Mucosa of descending colon (tissue), 3 donors: ENCODE data around the gene IL3RA. TPM values are rescaled to one million over a fixed set of nuclear protein-coding genes. Genes with fewer than 3 reads are reported as not detected.

Experiments
- ATAC-seq: fragments of 200-7000 bp; cut with Tn5 transposase; one replicate; pipeline ENCODE4 v1.9.1; 2020; ENCODE audit warnings: mild to moderate bottlenecking, moderate library complexity
- DNase-seq, 3 donors: peaks; one replicate each; pipeline ENCODE4 v3.0.0-alpha.2; 2020
- H3K36me3 ChIP-seq: fragments of 200-600 bp; one replicate; pipeline ENCODE4 v1.8.0; 2021; ENCODE audit warnings: low read depth, mild to moderate bottlenecking
- H3K4me1 ChIP-seq: fragments of 200-600 bp; one replicate; pipeline ENCODE4 v1.8.0; 2021; ENCODE audit warnings: low read depth, mild to moderate bottlenecking
- H3K4me3 ChIP-seq: fragments of 200-600 bp; one replicate; pipeline ENCODE4 v1.8.0; 2021; ENCODE audit warnings: mild to moderate bottlenecking
- H3K9me3 ChIP-seq: fragments of 200-600 bp; one replicate; pipeline ENCODE4 v1.8.0; 2021; ENCODE audit warnings: mild to moderate bottlenecking
- CTCF ChIP-seq: fragments of 200-600 bp; IDR thresholded peaks from one replicate; pipeline ENCODE4 v1.8.0; 2022; ENCODE audit warnings: antibody characterized with exemption, mild to moderate bottlenecking
- intact Hi-C, 2 donors: fragments of 100-400 bp; cut with DNase I in 1 of 2; cut with micrococcal nuclease in 1 of 2; formaldehyde crosslinking; loops; one replicate each; pipeline versions ENCODE4 v1.11.0 to v1.11.1; 2022; cut with DNase I, micrococcal nuclease
- total RNA-seq, 3 donors: library from RNA; stranded (reverse); fragmentation: NEBNext Ultra II Directional in 2 of 3; extraction: Animal tissue kit (Norgen Biotek cat#: 25700) in 2 of 3; gene quantifications; one replicate each; pipeline versions ENCODE4 v1.2.1 to v1.2.4, GENCODE V29; 2021 to 2023
- donor health status: DM: no; HTN: no; CAD: no; lungs with moderate emphysema.
- donor health status: DM: no; HTN: no; CAD: no.
- donor health status: DM: no; HTN: yes; CAD: no.

IL3RA gene
- total RNA-seq, 3 donors from 2014 or later, result 6.3 to 11.6 (median 8.5) TPM

GRCh38 chrX:1354036-1355019, 17.7 kb downstream of the IL3RA start:
- DNase-seq (peak in 1 of 3 donors; percentile 27), ATAC-seq (no peak)
- H3K36me3 ChIP-seq, result no peaks in the 10 kb centered on the region
- no peak overlapping the region for H3K4me3 ChIP-seq
- intact Hi-C loops, result no loop called here
- no peaks in the 10 kb centered on the region for H3K4me1 ChIP-seq
- no peak for TF ChIP-seq CTCF
- peaks cover 9% of the 10 kb centered on the region for H3K9me3 ChIP-seq

DNA sequence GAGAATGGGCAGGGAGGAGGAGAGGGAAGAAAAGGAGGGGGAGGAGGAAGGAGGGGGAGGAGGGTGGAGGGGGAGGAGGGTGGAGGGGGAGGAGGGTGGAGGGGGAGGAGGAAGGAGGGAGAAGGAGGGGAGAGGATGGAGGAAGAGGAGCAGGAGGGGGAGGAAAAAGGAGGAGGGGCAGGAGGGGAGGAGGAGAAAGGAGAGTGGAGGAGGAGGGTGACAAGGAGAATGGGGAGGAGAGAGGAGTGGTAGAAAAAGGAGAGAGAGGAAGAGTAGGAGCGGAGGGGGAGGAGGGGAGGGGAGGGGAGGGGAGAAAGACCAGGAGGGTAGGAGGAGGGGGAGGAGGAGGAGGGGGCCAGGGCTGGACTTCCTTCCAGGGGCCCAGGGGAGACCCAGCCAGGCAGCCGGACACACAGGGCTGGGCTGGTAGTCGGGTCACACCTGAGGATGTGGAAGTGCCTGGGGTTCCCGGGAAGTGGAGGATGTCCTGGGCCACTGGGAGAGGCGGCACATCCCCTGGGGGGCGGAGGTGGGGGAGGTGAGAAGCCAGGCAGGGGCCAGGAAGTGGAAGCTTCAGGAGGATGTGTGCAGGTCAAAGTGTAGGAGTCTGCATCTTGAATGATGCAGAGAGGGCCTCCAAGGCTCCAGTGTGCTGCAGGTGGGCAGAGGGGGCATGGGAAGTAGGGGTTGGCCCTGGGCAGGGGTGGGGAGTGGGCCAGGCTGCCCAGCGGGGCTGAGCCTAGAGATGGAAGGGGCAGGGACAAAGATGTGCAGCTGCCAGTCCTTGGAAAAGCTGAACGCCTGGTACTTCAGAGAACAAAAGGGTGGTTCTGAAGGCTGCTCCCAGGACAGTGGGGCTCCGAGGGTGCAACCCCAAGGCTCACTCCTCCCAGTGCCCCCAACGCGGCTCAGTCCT, 18.8 kb downstream of the IL3RA start:
- Histone ChIP-seq H3K4me1 (no peaks in the 10 kb centered on the region), H3K4me3 (no peak overlapping the region), H3K36me3 (no peaks in the 10 kb centered on the region), H3K9me3 (peaks cover 9% of the 10 kb centered on the region)
- no peak for ATAC-seq
- peak in 1 of 3 donors; percentile 28 for DNase-seq
- intact Hi-C loops, result no loop called here
- no peak for TF ChIP-seq CTCF

DNA sequence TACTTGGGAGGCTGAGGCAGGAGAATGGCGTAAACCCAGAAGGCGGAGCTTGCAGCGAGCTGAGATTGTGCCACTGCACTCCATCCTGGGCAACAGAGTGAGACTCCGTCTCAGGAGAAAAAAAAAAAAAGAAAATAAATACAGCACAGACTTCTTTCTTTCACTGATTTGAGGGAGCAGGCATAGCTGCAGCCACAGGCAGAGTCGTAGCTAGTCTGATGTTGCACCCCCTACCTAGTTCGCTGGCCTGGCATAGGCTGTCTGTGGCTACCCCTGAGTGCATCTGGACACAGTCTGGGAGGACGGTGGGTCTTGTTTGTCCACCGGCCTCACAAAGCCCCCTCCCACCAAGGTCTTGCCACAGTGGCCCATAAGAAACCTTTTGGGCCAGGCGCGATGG, 21.4 kb downstream of the IL3RA start:
- H3K36me3 ChIP-seq, result no peaks in the 10 kb centered on the region
- DNase-seq, result peak in 1 of 3 donors; percentile 10
- no peak for ATAC-seq
- intact Hi-C loops, result no loop called here
- H3K4me1 ChIP-seq, result no peaks in the 10 kb centered on the region
- no peak overlapping the region for H3K4me3 ChIP-seq
- H3K9me3 ChIP-seq, result peaks cover 9% of the 10 kb centered on the region
- no peak for TF ChIP-seq CTCF

DNA sequence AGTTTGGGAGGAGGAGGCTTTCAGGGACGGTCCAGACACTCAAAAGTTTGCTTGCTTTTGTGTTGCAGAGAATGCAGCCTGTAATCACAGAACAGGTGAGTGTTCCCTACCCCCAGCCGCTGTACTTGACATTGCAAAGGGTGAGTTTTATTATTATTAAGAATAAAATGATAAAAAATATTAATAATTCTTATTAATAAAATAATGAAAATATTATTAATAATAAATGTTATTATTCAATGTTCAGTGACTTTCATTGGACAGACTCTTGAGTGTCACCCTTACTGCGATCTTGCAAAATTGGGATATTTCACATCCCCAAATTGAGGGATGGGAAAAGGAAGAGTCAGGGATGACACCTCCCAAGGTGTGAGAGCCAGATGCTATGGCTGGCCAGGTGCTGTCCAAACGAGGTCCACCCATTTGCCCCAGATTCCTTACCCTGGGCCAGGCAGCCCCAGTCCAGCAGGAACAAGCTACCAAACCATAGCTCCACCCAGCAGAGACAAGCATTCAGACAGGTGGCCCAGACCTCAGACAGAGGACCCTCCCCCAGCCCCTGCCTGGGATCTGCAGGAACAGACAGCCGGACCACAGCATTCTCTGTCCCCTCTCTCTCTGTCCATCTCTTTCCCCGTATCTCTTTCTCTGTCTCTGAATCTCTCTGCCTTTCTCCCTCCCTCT, 22.4 kb downstream of the IL3RA start:
- ATAC-seq (no peak), DNase-seq (peak in 1 of 3 donors; percentile 5)
- no peaks in the 10 kb centered on the region for H3K36me3 ChIP-seq
- intact Hi-C loops, result no loop called here
- no peaks in the 10 kb centered on the region for H3K4me1 ChIP-seq
- peaks cover 9% of the 10 kb centered on the region for H3K9me3 ChIP-seq
- TF ChIP-seq CTCF, result no peak
- no peak overlapping the region for H3K4me3 ChIP-seq

DNA sequence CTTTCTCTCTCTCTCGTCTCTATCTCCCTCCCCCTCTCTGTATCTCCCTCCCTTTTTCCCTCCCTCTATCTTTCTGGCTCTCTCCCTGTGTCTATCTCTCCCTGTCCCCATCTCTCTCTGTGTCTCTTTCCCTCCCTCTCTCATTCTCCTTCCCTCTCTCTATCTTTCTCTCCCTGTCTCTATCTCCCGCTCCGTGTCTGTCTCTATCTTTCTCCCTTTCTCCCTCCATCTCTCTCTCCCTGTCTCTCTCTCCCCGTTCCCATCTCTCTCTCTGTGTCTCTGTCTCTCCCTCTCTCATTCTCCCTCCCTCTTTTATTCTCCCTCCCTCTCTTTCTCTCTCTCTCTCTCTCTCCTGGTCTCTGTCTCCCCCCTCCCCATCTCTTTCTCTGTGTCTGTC, 22.9 kb downstream of the IL3RA start:
- intact Hi-C loops, result no loop called here
- H3K4me3 ChIP-seq, result no peak overlapping the region
- H3K36me3 ChIP-seq, result no peaks in the 10 kb centered on the region
- peaks cover 9% of the 10 kb centered on the region for H3K9me3 ChIP-seq
- H3K4me1 ChIP-seq, result no peaks in the 10 kb centered on the region
- no peak for ATAC-seq
- TF ChIP-seq CTCF, result no peak
- DNase-seq, result no peak
